Urinary bladder (tissue), 4 donors: ENCODE measurements around the gene DLX1. TPM values are rescaled to one million over a fixed set of nuclear protein-coding genes. Genes with fewer than 3 reads are reported as not detected.

Source experiments
- DNase-seq: peaks from one replicate; pipeline ENCODE4 v3.0.0-alpha.2; 2015; ENCODE audit errors: extremely low spot score
- H3K27ac ChIP-seq: one replicate; pipeline ENCODE4 v1.5.1; 2013; ENCODE audit warnings: low read depth, mild to moderate bottlenecking, moderate library complexity
- H3K36me3 ChIP-seq: one replicate; pipeline ENCODE4 v1.6.1; 2013; ENCODE audit warnings: mild to moderate bottlenecking, moderate library complexity; ENCODE audit not compliant: insufficient read depth
- H3K4me1 ChIP-seq: one replicate; pipeline ENCODE4 v1.6.1; 2013; ENCODE audit warnings: mild to moderate bottlenecking, moderate library complexity; ENCODE audit not compliant: insufficient read depth
- H3K4me3 ChIP-seq: one replicate; pipeline ENCODE4 v1.5.1; 2013; ENCODE audit warnings: low read depth, low read length
- WGBS: extraction: QIAGEN DNeasy Blood & Tissue Kit; methylation state at CpG from one replicate; pipeline ENCODE4 v1.1.7; 2013; 5-methylcytosine and 5-hydroxymethylcytosine counted together
- polyA plus RNA-seq: library from polyadenylated mRNA; stranded (reverse); fragments of 200-250 nt; gene quantifications from one replicate; pipeline ENCODE4 v1.2.3, GENCODE V29; 2013
- total RNA-seq: library from RNA; depleted of rRNA; stranded (reverse); fragments of >200 nt; gene quantifications from one replicate; pipeline ENCODE4 v1.2.3, GENCODE V29; 2014
- donor health status: healthy with polysubstance abuse.
- donor health status: healthy.

Gene DLX1
- total and polyA plus RNA-seq, 2 donors = 0.21 to 0.41 TPM

DNA sequence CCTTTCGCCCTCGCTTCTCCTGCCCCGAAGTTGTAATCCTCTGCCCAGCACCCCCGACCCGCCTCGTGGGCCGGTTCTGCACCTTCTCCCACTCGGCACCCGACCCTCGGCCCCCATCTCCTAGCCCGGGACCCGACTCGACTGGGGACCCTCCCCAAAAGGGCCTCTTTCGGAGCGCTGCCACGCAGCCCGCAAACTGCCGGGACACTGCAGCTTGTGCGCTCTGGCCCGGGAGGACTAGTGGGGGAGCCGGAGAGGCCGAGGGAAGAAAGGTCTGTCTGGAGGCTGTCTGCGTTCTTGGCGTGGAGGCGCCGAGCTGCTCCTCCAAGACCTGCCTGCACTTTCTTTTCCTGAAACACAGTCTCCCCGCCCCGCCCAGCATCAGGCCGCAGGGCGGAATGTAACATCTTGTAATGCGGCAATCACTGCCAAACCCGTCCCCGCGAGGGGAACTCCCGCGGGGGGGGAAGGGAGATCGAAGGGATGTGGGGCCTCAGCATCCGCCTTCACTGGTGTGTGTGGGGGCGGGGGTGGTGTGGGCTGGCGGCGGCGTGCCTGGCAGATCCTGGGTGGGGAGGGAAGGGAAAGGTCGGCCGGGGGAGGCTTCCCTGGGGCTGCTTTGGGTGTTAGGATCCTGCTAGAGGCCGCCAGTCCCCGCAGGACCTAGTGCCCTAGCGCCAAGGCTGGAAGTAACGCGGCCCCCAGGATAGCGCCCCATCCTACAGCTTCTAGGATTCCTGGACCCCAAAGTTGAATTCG is 10.0 kb downstream of the DLX1 start:
- WGBS = 2% methylated on average over 51 of the region's 51 CpGs
- no peaks in the 10 kb centered on the region for H3K36me3 ChIP-seq
- DNase-seq = no peak
- H3K27ac ChIP-seq = no peak overlapping the region
- H3K4me1 ChIP-seq = peaks cover 2% of the 10 kb centered on the region
- H3K4me3 ChIP-seq = peak overlapping the region; percentile 28

DNA sequence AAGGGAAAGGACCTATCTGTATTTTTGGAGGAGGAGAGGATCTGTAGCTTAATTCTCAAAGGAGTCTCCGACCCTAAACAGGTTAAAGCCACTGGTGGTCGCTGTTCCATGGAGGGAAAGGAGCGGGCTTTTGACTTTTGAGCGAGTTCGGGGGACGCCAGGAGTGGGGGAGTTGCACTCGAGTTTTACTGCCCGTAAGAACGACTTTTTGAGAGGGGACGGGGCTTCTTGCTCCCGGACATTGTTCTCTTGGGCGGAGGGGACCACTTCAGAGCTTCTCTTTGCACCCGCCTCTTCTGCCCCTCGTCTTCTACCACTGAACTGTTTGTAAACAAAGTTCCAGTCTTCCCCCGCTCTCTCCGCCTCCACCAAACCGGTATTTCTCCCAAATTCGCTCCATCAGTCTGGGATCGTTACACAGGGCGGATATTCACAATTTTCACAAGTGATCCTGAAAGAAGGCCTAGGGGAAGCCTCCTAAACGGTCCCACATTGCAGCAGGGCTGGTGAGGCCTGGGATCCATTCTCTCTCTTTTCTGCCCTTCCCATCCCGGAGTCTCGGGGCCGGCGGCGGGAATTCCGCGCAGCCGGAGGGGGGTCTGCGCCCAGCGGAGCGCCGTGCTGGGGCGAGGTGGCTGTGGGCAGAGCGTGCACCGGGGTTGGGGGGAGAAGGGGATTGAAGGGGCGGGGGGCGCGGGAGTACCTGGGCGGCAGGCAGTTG is 10.8 kb downstream of the DLX1 start:
- no peak overlapping the region for H3K4me3 ChIP-seq
- H3K27ac ChIP-seq = no peak overlapping the region
- no peak for DNase-seq
- no peaks in the 10 kb centered on the region for H3K36me3 ChIP-seq
- H3K4me1 ChIP-seq = peaks cover 3% of the 10 kb centered on the region
- 4% methylated on average over 40 of the region's 40 CpGs for WGBS

DNA sequence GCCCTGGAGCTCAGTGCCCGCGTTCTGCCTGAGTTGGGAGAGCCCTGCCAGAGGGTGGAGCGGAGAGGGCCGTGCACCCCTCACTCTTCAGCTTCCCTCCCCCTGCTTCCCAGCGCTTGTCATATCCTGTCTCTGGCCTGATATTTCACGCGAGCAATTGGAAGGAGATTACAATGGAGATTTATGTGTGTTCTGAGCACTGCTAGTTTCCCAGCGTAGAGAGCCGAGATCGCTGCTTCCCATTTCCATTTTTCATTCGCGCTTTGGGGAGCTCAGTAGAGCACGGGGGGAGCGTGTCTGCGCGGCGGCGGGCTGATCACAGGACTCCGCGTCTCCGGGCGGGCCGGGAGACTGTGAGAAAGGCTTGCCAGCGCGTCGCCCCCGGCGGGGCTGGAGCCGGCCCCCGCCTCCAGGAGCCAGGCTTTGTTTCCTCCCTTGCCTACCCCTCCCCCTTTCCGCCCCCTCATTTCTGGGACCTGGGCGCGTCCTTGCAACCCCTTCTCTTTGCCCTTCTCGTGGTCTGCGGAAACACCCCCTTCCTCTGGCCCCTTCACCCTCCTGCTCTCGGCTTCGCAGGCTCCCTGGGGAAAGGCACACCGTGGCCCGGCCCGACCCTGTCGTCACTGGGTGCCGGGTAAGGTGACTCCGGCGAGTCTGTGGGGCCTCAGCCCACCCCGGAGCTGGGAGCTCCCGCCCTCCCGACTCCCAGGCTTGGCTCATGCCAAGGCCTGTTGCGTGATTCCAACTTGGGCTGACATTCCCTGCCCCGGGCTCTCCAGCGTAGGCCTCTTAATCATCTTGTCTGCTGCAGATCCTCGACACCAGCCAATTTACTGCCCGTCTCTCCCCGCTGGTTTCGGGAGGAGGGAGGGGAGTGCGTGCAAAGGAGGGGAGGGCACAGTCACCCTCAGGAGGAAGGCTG is 11.6 kb downstream of the DLX1 start:
- WGBS = 3% methylated on average over 55 of the region's 55 CpGs
- DNase-seq = no peak
- no peak overlapping the region for H3K27ac ChIP-seq
- peaks cover 3% of the 10 kb centered on the region for H3K4me1 ChIP-seq
- no peaks in the 10 kb centered on the region for H3K36me3 ChIP-seq
- H3K4me3 ChIP-seq = no peak overlapping the region

DNA sequence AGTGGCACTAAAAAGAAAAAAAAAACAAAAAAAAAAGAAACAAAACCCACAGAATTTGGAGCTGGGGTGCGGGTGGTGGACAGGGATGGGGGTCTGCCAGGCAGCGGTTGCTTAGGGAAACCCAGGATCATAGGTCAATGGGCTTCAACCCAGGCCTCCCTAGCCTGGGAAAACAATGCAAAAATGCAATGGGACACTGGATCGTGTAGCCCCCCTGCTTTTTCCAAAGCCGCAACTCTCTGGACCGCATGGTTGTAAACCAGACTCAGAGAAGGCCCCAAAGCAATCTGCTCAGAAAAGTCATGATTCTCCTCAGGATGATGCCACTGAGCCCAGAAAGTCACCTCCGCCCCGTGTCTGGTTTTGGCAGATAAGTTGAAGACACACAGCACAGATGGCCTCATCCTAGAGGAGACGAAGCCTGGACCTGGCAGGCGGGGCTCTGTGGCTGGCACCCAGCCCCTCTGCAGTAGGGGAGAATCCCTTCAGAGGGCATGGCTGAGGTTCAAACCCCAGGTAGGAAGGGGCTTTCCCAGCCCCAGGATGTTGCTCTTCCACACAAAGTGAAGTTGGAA is 12.3 kb downstream of the DLX1 start:
- no peak for DNase-seq
- Histone ChIP-seq H3K4me3 (no peak overlapping the region), H3K4me1 (peaks cover 3% of the 10 kb centered on the region), H3K36me3 (no peaks in the 10 kb centered on the region), H3K27ac (no peak overlapping the region)
- WGBS = 48% methylated on average over 9 of the region's 9 CpGs

DNA sequence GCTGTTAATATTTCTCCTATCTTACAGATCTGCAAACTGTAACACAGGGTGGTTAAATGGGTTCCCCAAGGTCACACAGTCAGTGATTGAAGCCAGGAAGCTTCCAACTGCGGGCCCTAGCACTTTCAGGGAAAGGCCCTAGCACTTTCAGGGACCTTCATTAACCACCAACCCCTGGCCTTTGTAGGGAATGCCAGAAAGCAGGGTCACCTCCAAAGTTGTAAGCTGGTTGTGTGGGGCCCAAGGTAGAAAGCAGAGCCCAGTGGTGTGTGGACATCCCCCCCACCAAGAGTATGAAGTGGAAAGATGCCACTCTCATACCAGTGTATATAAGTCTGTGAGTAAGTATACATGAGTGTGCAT is 13.0 kb downstream of the DLX1 start:
- Histone ChIP-seq H3K4me3 (no peak overlapping the region), H3K4me1 (peaks cover 3% of the 10 kb centered on the region), H3K36me3 (no peaks in the 10 kb centered on the region), H3K27ac (no peak overlapping the region)
- 73% methylated on average over 1 of the region's 1 CpG for WGBS
- no peak for DNase-seq

DNA sequence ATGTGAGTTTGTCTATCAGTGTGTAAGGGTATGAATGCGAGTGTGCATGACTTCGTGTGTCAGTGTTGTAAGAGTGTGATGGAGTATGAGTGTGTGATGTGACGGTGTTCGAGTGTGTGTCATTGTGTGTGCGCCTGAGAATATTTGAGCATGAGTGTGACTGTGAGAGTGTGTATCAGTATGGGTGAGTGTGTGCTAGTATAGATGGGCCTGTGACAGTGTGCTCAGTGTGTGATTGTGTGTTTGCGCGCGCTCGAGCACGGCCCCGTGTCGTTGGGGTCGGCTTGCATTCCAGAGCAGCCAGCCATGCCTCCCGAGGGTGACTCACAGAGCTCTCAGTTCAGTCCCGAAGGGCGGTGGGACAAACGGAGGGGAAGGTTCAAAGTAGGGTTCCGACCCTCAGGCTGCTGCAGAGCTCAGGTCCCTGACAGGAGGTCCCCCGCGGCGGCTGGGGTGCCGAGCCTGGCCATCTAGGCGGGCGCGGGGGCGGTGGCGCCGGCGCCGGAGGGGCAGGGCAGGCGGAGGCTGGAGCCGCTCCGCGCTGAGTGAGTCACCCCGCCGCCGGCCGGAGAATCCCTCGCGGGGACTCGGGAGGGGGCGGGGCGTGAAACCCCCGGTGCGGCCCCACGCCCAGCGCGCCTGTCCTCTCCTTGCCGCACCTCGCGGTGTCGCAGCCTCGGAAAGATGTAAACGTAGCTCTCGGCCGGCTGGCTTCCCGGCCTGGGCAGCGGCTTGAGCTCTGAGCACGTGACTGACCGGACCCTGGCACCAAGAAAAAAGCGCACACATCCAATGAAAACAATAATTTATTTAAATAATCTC is 13.6 kb downstream of the DLX1 start:
- no peak overlapping the region for H3K27ac ChIP-seq
- H3K4me3 ChIP-seq = no peak overlapping the region
- DNase-seq = no peak
- peaks cover 3% of the 10 kb centered on the region for H3K4me1 ChIP-seq
- WGBS = 5% methylated on average over 61 of the region's 61 CpGs
- H3K36me3 ChIP-seq = no peaks in the 10 kb centered on the region

DNA sequence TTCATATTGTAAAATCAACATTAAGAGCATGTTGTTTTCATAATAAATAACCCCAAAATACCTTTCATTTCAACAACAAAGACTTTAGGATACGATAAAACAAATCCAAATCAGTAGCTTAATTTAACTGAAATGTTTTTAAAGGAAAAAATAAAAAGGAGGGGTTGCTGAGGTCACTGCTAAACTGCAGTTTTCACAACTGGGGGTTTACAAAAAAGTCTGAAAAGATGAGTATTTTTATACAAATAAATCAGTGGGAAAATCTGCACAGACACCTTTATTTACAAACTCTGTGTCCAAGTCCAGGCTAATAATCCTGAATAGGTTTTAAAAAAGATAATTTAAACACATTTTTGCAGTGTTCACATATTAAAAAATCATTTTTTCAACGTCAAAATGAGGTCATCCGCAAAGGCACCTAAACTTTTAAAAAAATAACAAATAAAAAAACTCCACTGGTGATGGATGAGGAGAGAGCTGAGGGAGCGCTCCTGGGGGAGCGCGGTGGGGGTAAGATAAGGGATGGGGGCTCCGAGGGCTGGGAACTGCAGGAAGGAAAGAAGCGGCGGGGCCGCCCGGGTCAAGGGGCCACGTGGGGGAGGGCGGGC is 14.3 kb downstream of the DLX1 start:
- H3K4me1 ChIP-seq = peaks cover 3% of the 10 kb centered on the region
- DNase-seq = no peak
- no peaks in the 10 kb centered on the region for H3K36me3 ChIP-seq
- no peak overlapping the region for H3K4me3 ChIP-seq
- 4% methylated on average over 13 of the region's 13 CpGs for WGBS
- no peak overlapping the region for H3K27ac ChIP-seq

DNA sequence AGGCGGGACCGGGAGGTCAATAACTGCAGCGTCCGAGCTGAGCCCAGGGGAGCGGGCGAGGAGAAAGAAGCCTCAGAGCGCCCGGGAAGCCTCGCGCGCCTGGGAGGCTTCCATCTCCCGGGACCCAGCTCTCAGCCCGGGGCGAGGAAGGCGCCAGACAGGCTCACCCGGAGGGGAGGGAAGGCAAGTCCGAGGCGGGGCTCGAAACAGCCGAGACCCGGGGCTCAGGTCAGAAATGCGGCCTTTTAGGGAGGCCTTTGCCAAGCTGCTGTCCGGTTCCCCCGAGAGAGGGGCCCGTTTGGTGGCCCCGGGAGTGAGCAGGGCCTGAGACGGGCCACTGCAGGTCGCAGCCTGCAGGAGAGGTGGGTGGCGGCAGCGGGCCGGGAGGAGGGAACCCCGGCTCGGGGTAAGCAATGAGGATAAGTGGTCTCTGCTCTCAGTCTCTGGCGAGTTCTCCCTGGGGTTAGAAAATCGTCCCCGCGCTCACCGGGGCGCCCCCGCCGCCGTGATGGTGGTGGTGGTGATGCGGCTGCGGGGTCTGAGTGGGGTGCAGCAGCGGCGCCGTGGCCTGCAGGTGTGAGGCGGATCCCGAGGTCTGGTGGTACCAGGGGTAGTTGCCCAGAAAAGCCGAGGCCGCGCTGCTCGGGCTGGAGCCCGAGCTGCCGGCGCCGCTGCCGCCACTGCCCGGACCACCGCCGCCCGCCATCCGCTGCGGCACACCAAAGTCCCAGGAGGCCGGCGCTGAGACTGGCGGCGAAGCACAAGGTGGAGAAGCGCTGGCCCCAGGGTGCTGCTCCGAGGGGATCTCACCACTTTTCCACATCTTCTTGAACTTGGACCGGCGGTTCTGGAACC is 15.0 kb downstream of the DLX1 start:
- H3K27ac ChIP-seq = no peak overlapping the region
- DNase-seq = no peak
- H3K4me3 ChIP-seq = no peak overlapping the region
- no peaks in the 10 kb centered on the region for H3K36me3 ChIP-seq
- H3K4me1 ChIP-seq = peaks cover 3% of the 10 kb centered on the region
- WGBS = 6% methylated on average over 72 of the region's 72 CpGs

DNA sequence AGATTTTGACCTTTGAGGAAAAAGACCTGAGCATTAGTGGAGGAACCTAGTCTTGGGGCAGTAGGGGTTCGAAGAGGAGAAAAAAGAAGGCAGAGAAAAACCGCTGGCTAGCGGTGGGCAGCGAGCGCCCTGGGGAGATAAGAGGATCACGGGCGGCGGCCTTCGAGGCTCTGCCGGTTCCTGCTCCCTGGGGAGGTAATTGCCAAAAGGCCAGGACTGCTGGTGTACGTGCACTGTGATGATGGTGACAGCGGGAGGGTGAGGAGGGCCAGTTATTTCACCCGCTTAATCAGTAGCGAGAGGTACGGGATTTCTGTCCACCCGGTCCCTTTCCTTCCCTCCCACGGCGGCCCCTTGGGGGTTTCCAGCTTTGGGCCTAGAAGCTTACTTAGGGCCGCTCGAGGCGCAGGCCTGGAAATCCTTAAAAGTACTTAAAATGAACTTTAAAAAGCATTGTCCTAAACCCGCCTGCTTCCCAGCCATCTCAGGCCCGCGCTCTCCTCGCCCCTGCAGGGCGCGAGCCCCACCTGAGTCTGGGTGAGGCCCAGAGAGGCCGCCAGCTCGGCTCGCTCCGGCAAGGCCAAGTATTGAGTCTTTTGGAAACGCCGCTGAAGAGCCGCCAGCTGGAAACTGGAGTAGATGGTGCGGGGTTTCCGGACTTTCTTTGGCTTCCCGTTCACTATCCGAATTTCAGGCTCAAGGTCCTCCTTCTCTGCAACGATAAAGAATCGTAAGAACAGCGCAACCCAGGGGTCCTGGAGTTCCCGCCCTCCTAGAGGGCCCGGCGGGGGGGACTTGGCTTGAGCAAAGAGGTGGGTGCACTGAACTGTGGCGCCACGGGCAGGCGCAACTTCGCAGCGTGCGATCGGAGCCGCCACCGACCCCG is 15.9 kb downstream of the DLX1 start:
- DNase-seq = no peak
- Histone ChIP-seq H3K27ac (no peak overlapping the region), H3K4me3 (no peak overlapping the region), H3K4me1 (peaks cover 3% of the 10 kb centered on the region), H3K36me3 (no peaks in the 10 kb centered on the region)
- WGBS = 13% methylated on average over 54 of the region's 54 CpGs

DNA sequence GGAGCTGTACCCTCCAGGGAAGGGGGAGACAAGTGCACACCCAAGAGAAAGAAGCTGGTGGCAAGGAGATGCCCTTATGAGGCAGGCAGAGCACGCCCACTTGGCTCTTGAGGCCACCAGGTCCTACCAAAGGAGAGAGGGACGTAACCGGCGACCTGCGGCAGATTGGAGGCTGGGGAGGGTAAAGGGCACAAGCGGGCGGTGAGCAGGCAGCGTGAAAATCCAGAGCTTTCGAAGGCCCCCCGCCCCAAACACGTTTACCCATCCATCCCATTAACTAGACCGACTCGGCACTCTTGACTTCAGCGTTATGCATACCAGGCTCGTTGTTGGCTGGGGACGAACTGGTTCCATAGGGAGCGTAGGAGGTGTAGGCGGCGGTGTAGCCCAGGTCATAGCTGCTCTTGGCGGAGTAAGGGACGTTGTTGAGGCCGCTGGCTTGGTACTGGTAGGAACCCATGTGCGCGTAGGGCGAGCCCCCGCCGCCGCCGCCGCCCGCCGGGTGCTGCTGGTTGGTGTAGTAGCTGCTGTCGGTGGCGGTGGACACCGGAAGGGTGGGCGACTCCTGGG is 16.6 kb downstream of the DLX1 start:
- H3K36me3 ChIP-seq = no peaks in the 10 kb centered on the region
- no peak for DNase-seq
- H3K4me1 ChIP-seq = peaks cover 3% of the 10 kb centered on the region
- no peak overlapping the region for H3K27ac ChIP-seq
- WGBS = 3% methylated on average over 36 of the region's 36 CpGs
- H3K4me3 ChIP-seq = peak overlapping the region; percentile 49
